ENCODE results near the gene PXT1. TPM values are rescaled to one million over a fixed set of nuclear protein-coding genes. Genes with fewer than 3 reads are reported as not detected.

Gene PXT1
- total RNA-seq, 1 donor from 2014 or later: not detected

DNA sequence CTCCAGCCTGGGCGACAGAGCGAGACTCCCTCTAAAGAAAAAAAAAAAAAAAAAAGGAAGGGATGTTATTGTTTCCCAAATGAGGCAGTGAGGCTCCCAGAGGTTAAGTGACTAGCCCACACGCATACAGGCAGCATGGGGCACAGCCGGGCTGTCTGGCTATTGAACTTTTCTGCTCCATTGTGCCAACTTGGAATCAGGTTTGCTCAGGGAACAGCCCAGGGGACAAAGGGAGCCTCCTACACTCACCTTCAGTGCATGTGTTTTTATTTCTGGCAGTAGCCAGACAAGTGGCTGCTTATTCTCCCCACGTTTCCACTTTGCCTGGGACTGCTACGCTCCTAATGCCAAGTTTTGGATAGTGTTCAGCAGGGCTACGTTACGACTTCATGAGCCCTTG lies 65.9 kb downstream of the PXT1 start:
- no peaks in the 10 kb centered on the region for H3K4me1 ChIP-seq
- intact Hi-C loops (cut with DNase I): no loop called here
- no peaks in the 10 kb centered on the region for H3K9me3 ChIP-seq
- no peak for TF ChIP-seq CTCF (IDR thresholded peaks at IDR 0.05)
- DNase-seq (no peak), ATAC-seq (no peak)
- H3K27me3 ChIP-seq: no peaks in the 10 kb centered on the region
- no peak overlapping the region for H3K4me3 ChIP-seq
- H3K36me3 ChIP-seq: no peaks in the 10 kb centered on the region
- H3K27ac ChIP-seq: no peak overlapping the region

DNA sequence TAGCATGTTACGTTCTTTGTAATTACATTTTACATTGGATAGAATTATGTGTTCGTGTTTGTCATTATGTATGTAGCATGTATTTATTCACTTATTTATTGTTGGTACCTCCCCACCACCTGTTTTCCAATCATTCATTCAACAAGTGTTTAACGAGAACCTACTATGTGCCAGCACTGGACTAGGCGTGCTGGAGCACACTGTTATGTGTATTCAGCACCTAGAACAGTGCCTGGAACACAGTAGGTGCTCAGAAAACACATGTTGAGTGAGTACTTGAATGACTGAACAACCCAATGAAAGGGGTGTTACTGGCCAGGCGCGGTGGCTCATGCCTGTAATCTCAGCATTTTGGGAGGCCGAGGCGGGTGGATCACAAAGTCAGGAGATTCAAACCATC lies 66.5 kb downstream of the PXT1 start:
- no peak for TF ChIP-seq CTCF (IDR thresholded peaks at IDR 0.05)
- Histone ChIP-seq H3K4me1 (no peaks in the 10 kb centered on the region), H3K9me3 (no peaks in the 10 kb centered on the region), H3K27me3 (no peaks in the 10 kb centered on the region), H3K36me3 (no peaks in the 10 kb centered on the region), H3K27ac (no peak overlapping the region), H3K4me3 (no peak overlapping the region)
- no peak for DNase-seq
- intact Hi-C loops (cut with DNase I): no loop called here
- ATAC-seq: no peak

- Histone ChIP-seq H3K27ac (no peak overlapping the region), H3K4me1 (no peaks in the 10 kb centered on the region), H3K36me3 (no peaks in the 10 kb centered on the region), H3K4me3 (no peak overlapping the region), H3K9me3 (no peaks in the 10 kb centered on the region), H3K27me3 (no peaks in the 10 kb centered on the region)
- intact Hi-C loops (cut with DNase I): no loop called here
- DNase-seq (no peak), ATAC-seq (peak; percentile 8)
- TF ChIP-seq CTCF (IDR thresholded peaks at IDR 0.05): no peak
These were observed 67.0 kb downstream of the PXT1 start for GRCh38 chr6:36375644-36376155.

DNA sequence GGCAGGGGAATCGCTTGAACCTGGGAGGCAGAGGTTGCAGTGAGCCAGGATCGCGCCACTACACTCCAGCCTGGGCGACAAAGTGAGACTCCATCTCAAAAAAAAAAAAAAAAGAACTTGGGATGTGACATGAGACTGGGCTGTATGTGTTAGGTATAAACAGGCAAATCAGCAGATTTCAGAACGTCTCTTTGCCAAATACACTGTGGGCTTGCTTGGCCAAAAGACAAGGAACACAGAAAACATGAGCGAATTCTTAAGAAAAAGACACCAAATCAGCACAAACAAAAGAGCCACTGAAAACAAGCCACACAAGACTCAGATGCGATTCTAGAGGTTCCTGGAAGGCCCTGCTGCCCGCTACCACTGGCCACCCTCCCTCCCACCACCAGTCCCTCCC lies 67.7 kb downstream of the PXT1 start:
- TF ChIP-seq CTCF (IDR thresholded peaks at IDR 0.05): no peak
- Histone ChIP-seq H3K36me3 (no peaks in the 10 kb centered on the region), H3K4me1 (no peaks in the 10 kb centered on the region), H3K9me3 (no peaks in the 10 kb centered on the region), H3K27me3 (no peaks in the 10 kb centered on the region), H3K4me3 (no peak overlapping the region), H3K27ac (no peak overlapping the region)
- intact Hi-C loops (cut with DNase I): no loop called here
- ATAC-seq: no peak
- DNase-seq: no peak

DNA sequence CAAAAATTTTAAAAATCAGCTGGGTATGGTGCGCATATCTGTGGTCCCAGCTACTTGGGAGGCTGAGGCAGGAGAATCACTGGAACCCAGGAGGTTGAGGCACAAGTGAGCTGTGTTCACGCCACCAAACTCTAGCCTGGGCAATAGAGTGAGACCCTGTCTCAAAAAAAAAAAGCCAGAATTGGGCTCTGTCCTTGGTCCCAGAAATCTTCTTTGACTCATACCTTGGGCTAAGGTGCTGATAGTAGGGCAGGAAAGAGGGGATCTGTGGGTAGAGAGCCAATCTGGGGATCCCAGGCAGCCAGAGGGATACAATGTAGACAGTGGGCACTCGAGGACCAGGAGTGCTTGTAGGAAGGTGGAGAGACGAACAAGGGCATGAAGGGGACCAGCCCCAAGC lies 68.5 kb downstream of the PXT1 start:
- no peak overlapping the region for H3K27ac ChIP-seq
- no peak overlapping the region for H3K4me3 ChIP-seq
- H3K9me3 ChIP-seq: no peaks in the 10 kb centered on the region
- intact Hi-C loops (cut with DNase I): no loop called here
- peaks cover 2% of the 10 kb centered on the region for H3K4me1 ChIP-seq
- no peaks in the 10 kb centered on the region for H3K36me3 ChIP-seq
- H3K27me3 ChIP-seq: no peaks in the 10 kb centered on the region
- no peak for TF ChIP-seq CTCF (IDR thresholded peaks at IDR 0.05)
- DNase-seq (no peak), ATAC-seq (no peak)

GRCh38 chr6:36373368-36374019 lies 69.2 kb downstream of the PXT1 start:
- H3K36me3 ChIP-seq: no peaks in the 10 kb centered on the region
- peaks cover 3% of the 10 kb centered on the region for H3K4me1 ChIP-seq
- H3K27me3 ChIP-seq: no peaks in the 10 kb centered on the region
- no peak for DNase-seq
- no peak for ATAC-seq
- H3K27ac ChIP-seq: no peak overlapping the region
- no peak overlapping the region for H3K4me3 ChIP-seq
- intact Hi-C loops (cut with DNase I): no loop called here
- no peak for TF ChIP-seq CTCF (IDR thresholded peaks at IDR 0.05)
- H3K9me3 ChIP-seq: no peaks in the 10 kb centered on the region

All from upper lobe of right lung (tissue), 1 donor.